ENCODE results near the gene THAP3.

Gene THAP3, protein sequence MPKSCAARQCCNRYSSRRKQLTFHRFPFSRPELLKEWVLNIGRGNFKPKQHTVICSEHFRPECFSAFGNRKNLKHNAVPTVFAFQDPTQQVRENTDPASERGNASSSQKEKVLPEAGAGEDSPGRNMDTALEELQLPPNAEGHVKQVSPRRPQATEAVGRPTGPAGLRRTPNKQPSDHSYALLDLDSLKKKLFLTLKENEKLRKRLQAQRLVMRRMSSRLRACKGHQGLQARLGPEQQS

DNA sequence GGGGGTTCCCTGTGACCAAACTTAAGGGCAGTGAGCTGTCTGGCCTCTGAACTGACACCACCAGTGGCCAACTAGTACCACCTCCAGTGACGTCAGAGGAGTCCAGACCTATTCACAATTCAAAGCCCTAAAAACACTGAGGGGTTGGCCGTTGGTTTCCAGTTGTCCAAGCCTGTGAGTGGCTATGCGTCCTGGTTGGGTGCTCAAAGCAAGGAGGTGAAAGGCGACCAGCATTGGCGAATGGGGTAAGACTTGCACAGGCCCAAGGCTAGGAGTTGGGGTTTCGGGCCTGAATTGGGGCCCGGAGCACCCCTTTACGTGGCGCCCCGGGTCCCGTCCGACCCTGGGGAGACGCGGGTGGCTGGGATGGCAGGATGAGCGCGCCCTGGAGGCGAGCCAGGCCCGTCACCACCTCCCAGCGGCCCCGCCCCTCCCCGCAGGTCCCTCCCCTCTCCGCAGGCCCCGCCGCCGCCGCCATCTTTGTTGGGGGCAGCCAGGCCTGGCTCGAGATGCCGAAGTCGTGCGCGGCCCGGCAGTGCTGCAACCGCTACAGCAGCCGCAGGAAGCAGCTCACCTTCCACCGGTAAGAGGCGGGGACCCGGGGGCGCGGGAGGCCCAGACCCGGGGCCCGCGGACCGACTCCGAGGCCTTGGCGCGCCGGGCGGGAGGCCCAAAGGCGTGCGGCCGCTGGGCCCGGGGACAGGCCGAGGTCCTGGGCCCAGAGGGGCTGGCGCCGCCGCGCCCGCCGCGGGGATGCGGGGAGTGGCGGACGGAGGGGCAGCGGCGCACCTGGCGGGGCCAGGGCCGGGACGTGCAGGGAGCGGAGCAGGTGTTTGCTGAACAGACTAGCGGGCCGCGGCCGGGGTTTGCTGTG lies at the start of gene THAP3:
TSS of gene THAP3 (plus strand) at position 159 of the 874 bp plus-strand sequence. CDS start at position 510, 351 bp downstream.
- DNase-seq (ENCODE audit: low read depth), result peak; percentile 56

DNA sequence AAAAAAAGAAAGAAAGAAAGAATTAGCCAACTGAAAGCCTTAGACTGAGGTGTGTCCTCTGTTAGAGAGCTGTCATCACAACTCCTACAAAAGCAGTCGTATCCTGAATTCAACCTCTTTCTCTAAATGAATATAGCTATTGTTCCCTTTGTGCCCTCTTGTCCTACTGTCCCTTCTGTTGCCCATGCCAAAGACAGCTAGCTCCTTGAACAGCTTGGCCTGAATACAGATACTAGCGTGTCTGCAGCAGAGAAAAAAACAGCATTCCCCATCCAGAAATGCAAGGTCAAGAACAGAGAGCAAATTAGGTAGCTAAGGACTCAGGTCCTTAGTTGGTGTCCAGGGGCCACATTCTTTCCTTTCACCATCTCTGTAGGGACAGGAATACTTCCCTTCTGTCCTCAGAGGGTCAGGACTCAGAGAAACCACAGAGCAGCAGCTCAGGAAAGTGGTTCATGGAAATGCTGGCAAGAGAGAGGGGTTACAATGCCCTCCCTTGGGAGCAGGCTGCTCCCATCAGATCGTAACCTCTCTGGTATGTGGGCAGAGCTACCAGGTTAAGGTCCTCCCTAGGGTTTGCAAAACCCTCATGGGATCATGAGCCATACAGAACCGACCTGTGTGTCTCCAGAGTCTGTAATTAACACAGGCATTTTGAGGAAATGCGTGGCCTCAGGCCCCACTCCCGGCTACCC lies 46.7 kb upstream of the THAP3 start:
- DNase-seq (ENCODE audit: low read depth), result peak; percentile 48

DNA sequence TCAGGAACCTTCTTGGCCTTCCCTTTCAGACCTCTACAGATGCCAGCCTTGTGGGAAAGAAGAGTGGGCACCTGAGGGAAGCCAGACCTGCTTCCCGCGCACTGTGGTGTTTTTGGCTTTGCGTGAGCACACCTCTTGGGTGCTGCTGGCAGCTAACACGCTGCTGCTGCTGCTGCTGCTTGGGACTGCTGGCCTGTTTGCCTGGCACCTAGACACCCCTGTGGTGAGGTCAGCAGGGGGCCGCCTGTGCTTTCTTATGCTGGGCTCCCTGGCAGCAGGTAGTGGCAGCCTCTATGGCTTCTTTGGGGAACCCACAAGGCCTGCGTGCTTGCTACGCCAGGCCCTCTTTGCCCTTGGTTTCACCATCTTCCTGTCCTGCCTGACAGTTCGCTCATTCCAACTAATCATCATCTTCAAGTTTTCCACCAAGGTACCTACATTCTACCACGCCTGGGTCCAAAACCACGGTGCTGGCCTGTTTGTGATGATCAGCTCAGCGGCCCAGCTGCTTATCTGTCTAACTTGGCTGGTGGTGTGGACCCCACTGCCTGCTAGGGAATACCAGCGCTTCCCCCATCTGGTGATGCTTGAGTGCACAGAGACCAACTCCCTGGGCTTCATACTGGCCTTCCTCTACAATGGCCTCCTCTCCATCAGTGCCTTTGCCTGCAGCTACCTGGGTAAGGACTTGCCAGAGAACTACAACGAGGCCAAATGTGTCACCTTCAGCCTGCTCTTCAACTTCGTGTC lies 45.9 kb upstream of the THAP3 start:
- DNase-seq (ENCODE audit: low read depth), result no peak

DNA sequence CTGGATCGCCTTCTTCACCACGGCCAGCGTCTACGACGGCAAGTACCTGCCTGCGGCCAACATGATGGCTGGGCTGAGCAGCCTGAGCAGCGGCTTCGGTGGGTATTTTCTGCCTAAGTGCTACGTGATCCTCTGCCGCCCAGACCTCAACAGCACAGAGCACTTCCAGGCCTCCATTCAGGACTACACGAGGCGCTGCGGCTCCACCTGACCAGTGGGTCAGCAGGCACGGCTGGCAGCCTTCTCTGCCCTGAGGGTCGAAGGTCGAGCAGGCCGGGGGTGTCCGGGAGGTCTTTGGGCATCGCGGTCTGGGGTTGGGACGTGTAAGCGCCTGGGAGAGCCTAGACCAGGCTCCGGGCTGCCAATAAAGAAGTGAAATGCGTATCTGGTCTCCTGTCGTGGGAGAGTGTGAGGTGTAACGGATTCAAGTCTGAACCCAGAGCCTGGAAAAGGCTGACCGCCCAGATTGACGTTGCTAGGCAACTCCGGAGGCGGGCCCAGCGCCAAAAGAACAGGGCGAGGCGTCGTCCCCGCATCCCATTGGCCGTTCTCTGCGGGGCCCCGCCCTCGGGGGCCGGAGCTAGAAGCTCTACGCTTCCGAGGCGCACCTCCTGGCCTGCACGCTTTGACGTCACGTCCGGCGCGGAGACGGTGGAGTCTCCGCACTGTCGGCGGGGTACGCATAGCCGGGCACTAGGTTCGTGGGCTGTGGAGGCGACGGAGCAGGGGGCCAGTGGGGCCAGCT lies 45.1 kb upstream of the THAP3 start, which contains the start of gene ZBTB48:
TSS of gene ZBTB48 (plus strand) at position 621 of the 745 bp plus-strand sequence. CDS start 616 bp downstream, outside the sequence.
- DNase-seq (ENCODE audit: low read depth), result peak; percentile 82

DNA sequence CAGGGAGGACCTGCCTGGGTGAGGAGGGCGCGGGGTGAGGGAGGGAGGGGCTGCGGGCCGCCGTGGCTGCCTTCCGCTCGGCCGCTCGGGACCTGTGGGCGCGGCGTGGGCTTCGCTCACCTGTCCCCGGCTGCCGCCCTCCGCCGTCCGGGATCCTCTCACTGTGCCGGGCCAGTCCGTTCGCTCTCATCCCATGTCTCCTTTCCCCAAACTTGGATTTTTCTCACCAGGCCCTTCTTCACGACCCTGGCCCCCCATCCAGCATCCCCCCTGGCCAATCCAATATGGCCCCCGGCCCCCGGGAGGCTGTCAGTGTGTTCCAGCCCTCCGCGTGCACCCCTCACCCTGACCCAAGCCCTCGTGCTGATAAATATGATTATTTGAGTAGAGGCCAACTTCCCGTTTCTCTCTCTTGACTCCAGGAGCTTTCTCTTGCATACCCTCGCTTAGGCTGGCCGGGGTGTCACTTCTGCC lies 44.5 kb upstream of the THAP3 start:
- DNase-seq (ENCODE audit: low read depth), result no peak

DNA sequence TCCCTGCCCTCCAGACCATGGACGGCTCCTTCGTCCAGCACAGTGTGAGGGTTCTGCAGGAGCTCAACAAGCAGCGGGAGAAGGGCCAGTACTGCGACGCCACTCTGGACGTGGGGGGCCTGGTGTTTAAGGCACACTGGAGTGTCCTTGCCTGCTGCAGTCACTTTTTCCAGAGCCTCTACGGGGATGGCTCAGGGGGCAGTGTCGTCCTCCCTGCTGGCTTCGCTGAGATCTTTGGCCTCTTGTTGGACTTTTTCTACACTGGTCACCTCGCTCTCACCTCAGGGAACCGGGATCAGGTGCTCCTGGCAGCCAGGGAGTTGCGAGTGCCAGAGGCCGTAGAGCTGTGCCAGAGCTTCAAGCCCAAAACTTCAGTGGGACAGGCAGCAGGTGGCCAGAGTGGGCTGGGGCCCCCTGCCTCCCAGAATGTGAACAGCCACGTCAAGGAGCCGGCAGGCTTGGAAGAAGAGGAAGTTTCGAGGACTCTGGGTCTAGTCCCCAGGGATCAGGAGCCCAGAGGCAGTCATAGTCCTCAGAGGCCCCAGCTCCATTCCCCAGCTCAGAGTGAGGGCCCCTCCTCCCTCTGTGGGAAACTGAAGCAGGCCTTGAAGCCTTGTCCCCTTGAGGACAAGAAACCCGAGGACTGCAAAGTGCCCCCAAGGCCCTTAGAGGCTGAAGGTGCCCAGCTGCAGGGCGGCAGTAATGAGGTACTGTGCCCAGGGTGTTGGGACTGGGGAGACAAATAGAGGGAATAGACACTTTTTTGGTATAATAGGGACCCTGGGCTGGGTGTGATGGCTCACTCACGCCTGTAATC lies 43.9 kb upstream of the THAP3 start:
- DNase-seq (ENCODE audit: low read depth), result no peak

DNA sequence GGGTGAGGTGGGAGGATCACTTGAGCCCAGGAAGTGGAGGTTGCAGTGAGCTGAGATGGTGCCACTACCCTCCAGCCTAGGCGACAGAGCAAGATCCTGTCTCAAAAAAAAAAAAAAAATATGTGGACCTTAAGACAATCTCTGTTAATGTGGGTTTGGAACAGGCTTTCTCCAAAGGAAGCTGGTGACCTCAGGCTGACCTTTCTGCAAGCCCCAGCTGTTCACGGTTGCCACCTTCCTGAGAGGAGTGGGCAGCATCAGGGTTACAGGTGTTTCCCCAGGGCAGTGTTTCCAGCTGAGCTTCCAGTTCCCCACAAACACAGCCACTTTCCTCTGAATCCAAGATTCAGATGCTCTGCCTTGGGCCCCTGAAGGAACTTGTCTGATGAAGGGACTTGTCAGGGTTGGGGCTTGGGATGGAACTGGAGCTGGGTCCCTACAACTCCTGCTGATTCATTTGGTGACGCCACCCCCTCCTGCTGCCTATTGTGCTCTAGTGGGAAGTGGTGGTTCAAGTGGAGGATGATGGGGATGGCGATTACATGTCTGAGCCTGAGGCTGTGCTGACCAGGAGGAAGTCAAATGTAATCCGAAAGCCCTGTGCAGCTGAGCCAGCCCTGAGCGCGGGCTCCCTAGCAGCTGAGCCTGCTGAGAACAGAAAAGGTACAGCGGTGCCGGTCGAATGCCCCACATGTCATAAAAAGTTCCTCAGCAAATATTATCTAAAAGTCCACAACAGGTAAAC lies 42.9 kb upstream of the THAP3 start:
- DNase-seq (ENCODE audit: low read depth), result no peak

DNA sequence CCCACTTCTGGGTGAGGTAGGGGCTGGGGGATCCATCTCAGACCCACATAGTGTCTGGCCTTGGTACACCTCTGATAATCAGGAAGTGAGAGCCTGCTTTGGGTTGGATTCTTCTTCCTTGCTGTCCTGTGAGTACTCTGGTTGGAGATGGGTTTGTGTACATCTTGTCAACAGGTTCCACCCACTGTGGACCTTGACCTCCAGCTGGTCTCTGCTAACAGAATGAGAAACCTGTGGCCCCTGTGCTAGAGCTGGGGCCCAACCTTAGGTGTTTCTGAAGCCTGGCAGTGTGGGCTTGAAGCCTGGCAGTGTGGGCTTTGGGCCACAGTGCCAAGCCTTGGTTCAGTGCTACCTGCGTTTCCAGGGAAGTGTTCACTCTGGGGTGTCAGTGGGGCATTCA lies 42.3 kb upstream of the THAP3 start:
- DNase-seq (ENCODE audit: low read depth), result no peak

DNA sequence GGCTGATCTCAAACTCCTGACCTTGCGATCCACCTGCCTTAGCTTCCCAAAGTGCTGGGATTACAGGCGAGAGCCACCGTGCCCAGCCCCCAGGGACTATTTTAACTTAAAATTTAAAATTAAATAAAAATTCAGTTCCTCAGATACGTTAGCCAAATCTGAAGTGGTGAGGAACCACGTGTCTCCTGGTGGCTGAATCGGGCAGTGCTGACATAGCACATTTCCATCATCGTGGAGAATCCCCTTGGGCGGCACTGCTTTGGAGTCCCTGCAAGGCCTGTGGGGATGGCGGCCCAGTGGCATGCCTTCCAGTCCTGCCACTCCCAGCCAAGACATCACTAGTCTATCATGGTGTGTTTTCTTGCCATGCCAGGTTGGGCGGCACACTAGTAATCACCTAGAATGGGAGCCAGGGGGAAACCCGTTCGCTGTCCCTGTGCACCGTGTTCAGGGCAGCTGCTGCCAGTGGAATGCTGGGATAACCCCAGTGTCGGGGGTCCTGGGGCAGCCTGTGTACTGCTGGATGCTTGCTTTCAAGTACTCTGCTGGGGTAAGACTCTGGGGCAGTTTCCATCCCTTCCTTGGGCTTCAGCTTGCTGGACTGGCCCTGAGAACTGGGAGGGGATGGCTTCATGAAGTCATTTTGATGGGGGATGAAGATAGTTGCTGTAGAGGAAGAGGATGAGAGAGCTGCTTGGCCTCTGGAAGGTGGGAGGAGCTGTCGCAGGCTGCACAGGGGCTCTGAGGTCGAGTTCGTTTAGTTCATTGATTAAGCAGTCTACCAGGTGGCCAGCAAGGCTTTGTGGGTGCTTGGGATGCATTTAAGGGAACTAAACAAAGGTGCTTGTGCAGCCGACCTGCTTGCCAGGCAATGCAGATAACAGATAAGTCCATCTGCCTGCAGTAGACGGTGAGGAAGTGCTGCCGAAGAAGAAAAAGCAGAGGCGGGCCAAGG lies 40.3 kb upstream of the THAP3 start:
- no peak for DNase-seq (ENCODE audit: low read depth)

DNA sequence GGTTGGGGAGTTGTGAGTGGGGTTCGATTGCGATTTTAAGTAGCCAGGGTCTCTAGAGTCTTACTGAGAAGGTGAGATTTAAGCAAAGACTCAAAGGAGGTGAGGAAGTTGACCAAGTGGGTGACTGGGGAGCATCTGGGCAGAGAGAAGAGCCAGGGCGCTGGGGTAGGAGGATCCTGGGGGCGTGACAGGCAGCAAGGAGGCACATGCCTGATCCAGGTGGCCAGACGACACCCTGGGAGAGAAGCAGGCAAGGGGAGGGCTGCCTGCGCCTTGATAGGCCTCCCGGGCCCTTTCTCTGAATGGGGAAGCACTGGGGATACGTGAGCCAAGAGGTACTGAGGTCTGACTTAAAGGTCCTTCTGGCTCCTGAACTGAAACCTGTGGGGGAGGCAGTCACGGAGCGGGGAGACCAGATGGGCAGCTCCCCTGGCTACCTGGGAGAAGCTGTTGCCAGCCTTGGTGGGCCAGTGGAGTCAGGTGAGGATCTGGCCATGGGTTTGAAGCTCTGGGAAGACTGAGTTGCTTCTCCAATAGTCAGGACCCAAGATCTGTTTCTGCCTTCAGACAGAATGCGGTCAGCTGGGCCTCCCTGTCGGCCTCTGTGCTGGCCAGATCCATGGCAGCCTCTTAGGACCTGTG lies 39.5 kb upstream of the THAP3 start:
- DNase-seq (ENCODE audit: low read depth), result no peak

DNA sequence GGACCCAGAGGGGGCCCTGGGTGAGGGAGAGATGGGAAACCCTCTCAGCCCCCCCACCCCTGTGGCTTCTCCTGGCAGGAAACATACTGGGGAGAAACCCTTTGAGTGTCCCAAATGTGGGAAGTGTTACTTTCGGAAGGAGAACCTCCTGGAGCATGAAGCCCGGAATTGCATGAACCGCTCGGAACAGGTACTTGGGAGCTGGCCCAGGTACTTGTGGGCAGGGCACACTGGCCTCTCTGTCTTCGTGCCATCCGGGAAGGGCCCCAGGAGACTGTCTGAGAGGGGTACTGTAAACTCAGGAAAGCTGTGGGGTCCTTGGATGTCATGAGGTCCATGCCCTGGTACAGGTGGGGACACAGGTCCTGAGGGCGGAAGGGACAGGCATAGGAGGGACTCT lies 38.8 kb upstream of the THAP3 start:
- no peak for DNase-seq (ENCODE audit: low read depth)

DNA sequence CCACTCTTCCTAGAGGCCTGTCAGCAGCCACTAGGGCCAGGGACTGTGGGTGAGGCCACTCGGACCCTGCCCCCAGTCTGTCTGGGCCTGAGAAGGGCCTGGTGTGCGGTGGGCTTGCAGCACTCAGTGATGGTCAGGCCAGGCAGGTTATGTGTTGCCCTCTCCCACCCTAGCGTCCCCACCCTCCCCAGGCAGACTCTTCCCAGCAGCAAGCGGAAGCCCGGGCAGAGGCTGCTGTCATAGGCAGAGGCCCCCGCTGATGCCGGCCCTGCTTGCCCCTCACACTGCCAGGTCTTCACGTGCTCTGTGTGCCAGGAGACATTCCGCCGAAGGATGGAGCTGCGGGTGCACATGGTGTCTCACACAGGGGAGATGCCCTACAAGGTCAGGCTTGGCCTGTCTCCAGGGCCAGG lies 38.3 kb upstream of the THAP3 start:
- no peak for DNase-seq (ENCODE audit: low read depth)

DNA sequence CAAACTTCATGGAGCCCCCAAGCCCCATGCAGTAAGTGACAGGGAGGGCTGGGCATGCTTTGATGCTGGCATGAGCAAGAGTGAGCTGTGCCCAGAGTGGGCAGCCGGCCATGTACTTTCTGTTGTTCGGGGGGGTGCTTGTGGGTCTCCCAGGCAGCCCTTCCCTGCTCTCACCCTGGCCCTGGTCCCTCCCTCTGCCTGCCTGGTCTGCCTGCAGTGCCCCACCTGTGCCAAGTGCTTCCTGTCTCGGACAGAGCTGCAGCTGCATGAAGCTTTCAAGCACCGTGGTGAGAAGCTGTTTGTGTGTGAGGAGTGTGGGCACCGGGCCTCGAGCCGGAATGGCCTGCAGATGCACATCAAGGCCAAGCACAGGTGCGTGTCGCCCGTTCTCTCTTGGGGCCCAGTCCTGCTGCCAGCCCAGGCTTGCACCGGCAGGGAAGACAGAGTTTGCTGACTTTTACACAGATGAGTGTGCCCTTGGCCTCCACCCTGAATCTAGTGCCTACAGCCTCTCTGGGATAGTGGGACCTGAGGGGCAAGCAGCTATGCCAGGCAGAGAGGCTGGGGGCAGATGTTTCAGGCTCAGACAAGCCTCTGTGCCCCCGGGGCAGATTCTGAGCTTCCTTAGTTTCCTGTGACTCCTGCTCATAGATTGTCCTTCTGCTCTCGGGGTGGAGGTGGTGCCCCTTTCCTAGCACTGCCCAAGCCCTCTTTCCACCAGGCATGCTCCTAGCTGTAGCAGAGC lies 37.2 kb upstream of the THAP3 start:
- no peak for DNase-seq (ENCODE audit: low read depth)

DNA sequence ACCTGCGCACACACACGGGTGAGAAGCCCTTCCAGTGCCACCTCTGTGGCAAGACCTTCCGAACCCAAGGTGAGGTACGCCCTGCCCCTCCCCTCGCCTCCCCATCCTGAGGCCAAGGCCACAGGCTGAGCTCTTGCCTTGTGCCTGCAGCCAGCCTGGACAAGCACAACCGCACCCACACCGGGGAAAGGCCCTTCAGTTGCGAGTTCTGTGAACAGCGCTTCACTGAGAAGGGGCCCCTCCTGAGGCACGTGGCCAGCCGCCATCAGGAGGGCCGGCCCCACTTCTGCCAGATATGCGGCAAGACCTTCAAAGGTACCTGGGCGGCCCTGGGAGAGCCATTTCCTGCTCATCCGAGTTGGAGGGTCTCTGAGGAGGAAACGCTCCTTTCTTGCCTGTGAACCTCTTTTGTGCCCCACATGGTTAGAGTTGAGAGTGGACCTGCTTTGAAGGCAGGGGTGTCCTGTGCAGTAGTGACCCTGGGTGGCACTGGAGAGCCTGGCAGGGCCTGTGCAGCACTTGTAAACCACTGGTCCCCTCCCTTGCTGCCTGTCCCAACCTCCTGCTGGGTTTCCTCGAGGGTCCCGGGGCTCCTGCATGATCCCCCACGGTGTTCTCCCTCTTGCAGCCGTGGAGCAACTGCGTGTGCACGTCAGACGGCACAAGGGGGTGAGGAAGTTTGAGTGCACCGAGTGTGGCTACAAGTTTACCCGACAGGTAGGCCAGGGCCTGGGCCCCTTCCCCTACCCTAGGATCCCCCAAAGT lies 36.4 kb upstream of the THAP3 start:
- DNase-seq (ENCODE audit: low read depth), result no peak

DNA sequence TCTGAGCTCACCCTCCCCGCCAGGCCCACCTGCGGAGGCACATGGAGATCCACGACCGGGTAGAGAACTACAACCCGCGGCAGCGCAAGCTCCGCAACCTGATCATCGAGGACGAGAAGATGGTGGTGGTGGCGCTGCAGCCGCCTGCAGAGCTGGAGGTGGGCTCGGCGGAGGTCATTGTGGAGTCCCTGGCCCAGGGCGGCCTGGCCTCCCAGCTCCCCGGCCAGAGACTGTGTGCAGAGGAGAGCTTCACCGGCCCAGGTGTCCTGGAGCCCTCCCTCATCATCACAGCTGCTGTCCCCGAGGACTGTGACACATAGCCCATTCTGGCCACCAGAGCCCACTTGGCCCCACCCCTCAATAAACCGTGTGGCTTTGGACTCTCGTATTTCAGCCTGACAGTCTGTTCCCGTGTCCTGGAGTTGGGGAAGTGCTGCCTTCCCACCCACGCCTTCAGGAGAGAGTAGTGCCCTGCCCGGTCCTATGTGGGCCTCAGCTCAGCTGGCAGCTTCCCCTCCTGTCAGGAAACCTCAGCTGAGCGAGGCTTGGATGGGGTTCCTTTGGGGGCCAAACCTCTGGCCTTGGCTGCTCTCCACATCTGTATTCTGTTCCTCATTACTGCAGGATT lies 35.7 kb upstream of the THAP3 start:
- DNase-seq (ENCODE audit: low read depth), result no peak

DNA sequence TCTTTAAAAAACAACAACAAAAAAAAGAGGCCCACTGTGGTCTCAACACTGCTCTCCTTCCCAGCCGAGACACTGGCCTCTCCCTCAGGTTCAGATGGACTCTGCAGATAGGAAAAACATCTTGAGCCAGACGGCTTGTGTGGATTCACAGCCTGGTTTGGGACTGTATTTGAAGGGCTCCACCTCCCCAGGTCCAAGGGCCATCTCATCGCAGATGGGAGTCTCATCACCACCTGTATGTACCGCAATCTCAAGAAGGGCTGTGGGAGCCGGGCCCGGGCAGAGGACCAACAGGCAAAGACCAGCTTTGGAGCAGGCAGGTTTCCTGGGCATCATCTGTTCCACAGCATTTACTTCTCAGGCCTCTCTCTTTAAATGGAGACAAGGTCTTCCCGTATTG lies 34.6 kb upstream of the THAP3 start:
- no peak for DNase-seq (ENCODE audit: low read depth)

All from GM04503 (cell line).